Parathyroid adenoma (tissue), 2 donors: Measurements from ENCODE around the gene GSG1L.

Source experiments
- H2AFZ ChIP-seq: fragments of 300-600 bp; sonication (generic); one replicate; pipeline ENCODE4 v1.7.0; 2017; ENCODE audit warnings: antibody characterized with exemption, mild to moderate bottlenecking
- H3K27ac ChIP-seq: fragments of 300-600 bp; sonication (generic); one replicate; pipeline ENCODE4 v1.7.0; 2017
- H3K27me3 ChIP-seq: fragments of 300-600 bp; sonication (generic); one replicate; pipeline ENCODE4 v1.7.0; 2017; ENCODE audit warnings: low read length; ENCODE audit not compliant: control insufficient read depth, insufficient read depth
- H3K36me3 ChIP-seq: fragments of 300-600 bp; sonication (generic); one replicate; pipeline ENCODE4 v1.7.0; 2017; ENCODE audit warnings: low read length; ENCODE audit not compliant: control insufficient read depth, insufficient read depth
- H3K4me1 ChIP-seq: fragments of 300-600 bp; sonication (generic); one replicate; pipeline ENCODE4 v1.7.0; 2017; ENCODE audit warnings: control low read depth
- H3K4me2 ChIP-seq: fragments of 300-600 bp; sonication (generic); one replicate; pipeline ENCODE4 v1.7.0; 2017; ENCODE audit warnings: low read length
- H3K4me3 ChIP-seq: fragments of 300-600 bp; sonication (generic); one replicate; pipeline ENCODE4 v1.7.0; 2017; ENCODE audit warnings: low read depth, low read length
- H3K79me2 ChIP-seq: fragments of 300-600 bp; sonication (generic); one replicate; pipeline ENCODE4 v1.7.0; 2017; ENCODE audit warnings: control low read depth
- H3K9ac ChIP-seq: fragments of 300-600 bp; sonication (generic); one replicate; pipeline ENCODE4 v1.7.0; 2017; ENCODE audit warnings: mild to moderate bottlenecking
- H3K9me3 ChIP-seq: fragments of 300-600 bp; sonication (generic); one replicate; pipeline ENCODE4 v1.7.0; 2017; ENCODE audit warnings: low read length; ENCODE audit not compliant: control insufficient read depth
- CTCF ChIP-seq: fragments of 300-600 bp; sonication (generic); IDR thresholded peaks from one replicate; pipeline ENCODE4 v1.7.0; 2017; ENCODE audit warnings: antibody characterized with exemption, mild to moderate bottlenecking
- donor health status: primary hyperparathyroidism.

GSG1L gene

GRCh38 chr16:27843800-27844199 lies 219.7 kb downstream of the GSG1L start:
- Histone ChIP-seq H3K36me3 (no peaks in the 10 kb centered on the region), H3K4me3 (no peak overlapping the region), H2AFZ (no peak overlapping the region), H3K9me3 (no peaks in the 10 kb centered on the region), H3K4me1 (no peaks in the 10 kb centered on the region), H3K9ac (no peak overlapping the region), H3K4me2 (no peak overlapping the region), H3K79me2 (no peaks in the 10 kb centered on the region), H3K27ac (no peak overlapping the region), H3K27me3 (no peaks in the 10 kb centered on the region)
- TF ChIP-seq CTCF, result no peak

- Histone ChIP-seq H3K9me3 (no peaks in the 10 kb centered on the region), H3K27me3 (no peaks in the 10 kb centered on the region), H3K4me3 (no peak overlapping the region), H3K9ac (no peak overlapping the region), H3K79me2 (no peaks in the 10 kb centered on the region), H2AFZ (no peak overlapping the region), H3K36me3 (no peaks in the 10 kb centered on the region), H3K4me2 (no peak overlapping the region), H3K4me1 (no peaks in the 10 kb centered on the region), H3K27ac (no peak overlapping the region)
- TF ChIP-seq CTCF, result no peak
Observed at GRCh38 chr16:27841911-27842310, 221.6 kb downstream of the GSG1L start.

- Histone ChIP-seq H3K4me2 (no peak overlapping the region), H3K4me3 (no peak overlapping the region), H3K27me3 (no peaks in the 10 kb centered on the region), H3K9ac (no peak overlapping the region), H2AFZ (no peak overlapping the region), H3K9me3 (no peaks in the 10 kb centered on the region), H3K4me1 (no peaks in the 10 kb centered on the region), H3K27ac (no peak overlapping the region), H3K36me3 (no peaks in the 10 kb centered on the region), H3K79me2 (no peaks in the 10 kb centered on the region)
- no peak for TF ChIP-seq CTCF
Observed at GRCh38 chr16:27841061-27841801, 222.3 kb downstream of the GSG1L start.

GRCh38 chr16:27840311-27841060 lies 223.0 kb downstream of the GSG1L start:
- no peak for TF ChIP-seq CTCF
- H3K36me3 ChIP-seq, result no peaks in the 10 kb centered on the region
- no peak overlapping the region for H2AFZ ChIP-seq
- H3K4me3 ChIP-seq, result no peak overlapping the region
- no peaks in the 10 kb centered on the region for H3K9me3 ChIP-seq
- no peaks in the 10 kb centered on the region for H3K79me2 ChIP-seq
- no peaks in the 10 kb centered on the region for H3K4me1 ChIP-seq
- no peak overlapping the region for H3K9ac ChIP-seq
- no peak overlapping the region for H3K4me2 ChIP-seq
- no peak overlapping the region for H3K27ac ChIP-seq
- H3K27me3 ChIP-seq, result no peaks in the 10 kb centered on the region
